ENCODE data around the gene ATAD1. TPM values are rescaled to one million over a fixed set of nuclear protein-coding genes. Genes with fewer than 3 reads are reported as not detected.

The ATAD1 gene
- total RNA-seq, 1 experiment from 2014 or later, result 41.6 TPM

GRCh38 chr10:87765666-87766376 is 52.2 kb downstream of the ATAD1 start:
- no peaks in the 10 kb centered on the region for H3K9me2 ChIP-seq (replicated peaks; ENCODE audit: insufficient read depth, low read length)
- no peaks in the 10 kb centered on the region for H4K20me1 ChIP-seq (ENCODE audit: insufficient read depth, low read depth, low read length)

GRCh38 chr10:87764072-87764934 is 53.7 kb downstream of the ATAD1 start:
- no peak overlapping the region for H3K9ac ChIP-seq (ENCODE audit: low read length)
- H3K4me3 ChIP-seq (ENCODE audit: low read length), result no peak overlapping the region
- H3K9me2 ChIP-seq (replicated peaks; ENCODE audit: insufficient read depth, low read length), result no peaks in the 10 kb centered on the region
- no peaks in the 10 kb centered on the region for H3K4me1 ChIP-seq (ENCODE audit: low read length)
- H2AFZ ChIP-seq (ENCODE audit: low read length), result no peak overlapping the region
- DNase-seq, result no peak
- H3K27me3 ChIP-seq (ENCODE audit: low read length), result no peaks in the 10 kb centered on the region
- H3K27ac ChIP-seq (ENCODE audit: low read length), result no peak overlapping the region
- peaks cover 2% of the 10 kb centered on the region; the same call in 1 of the 2 replicates for H3K36me3 ChIP-seq (ENCODE audit: insufficient read depth, low read length)
- no peak overlapping the region for H3K4me2 ChIP-seq (ENCODE audit: low read depth, low read length, poor library complexity, severe bottlenecking)
- no peaks in the 10 kb centered on the region for H4K20me1 ChIP-seq (ENCODE audit: insufficient read depth, low read depth, low read length)
- H3K9me3 ChIP-seq (ENCODE audit: low read length), result no peaks in the 10 kb centered on the region
- H3K79me2 ChIP-seq (ENCODE audit: low read length), result 0 out of 2 replicates have a peak, but pooled peaks cover 3% of the 10 kb centered on the region

More at GRCh38 chr10:87765666-87766376, 52.2 kb downstream of the ATAD1 start:
- Histone ChIP-seq H3K4me3 (ENCODE audit: low read length) (no peak overlapping the region), H3K27ac (ENCODE audit: low read length) (no peak overlapping the region), H3K4me1 (ENCODE audit: low read length) (no peaks in the 10 kb centered on the region), H2AFZ (ENCODE audit: low read length) (no peak overlapping the region), H3K9ac (ENCODE audit: low read length) (no peak overlapping the region), H3K79me2 (ENCODE audit: low read length) (0 out of 2 replicates have a peak, but pooled peaks cover 3% of the 10 kb centered on the region), H3K4me2 (ENCODE audit: low read depth, low read length, poor library complexity, severe bottlenecking) (no peak overlapping the region), H3K27me3 (ENCODE audit: low read length) (no peaks in the 10 kb centered on the region), H3K9me3 (ENCODE audit: low read length) (no peaks in the 10 kb centered on the region), H3K36me3 (ENCODE audit: insufficient read depth, low read length) (peaks cover 12% of the 10 kb centered on the region; the same call in 1 of the 2 replicates)
- DNase-seq, result no peak

- Histone ChIP-seq H4K20me1 (ENCODE audit: insufficient read depth, low read depth, low read length) (no peaks in the 10 kb centered on the region), H3K27me3 (ENCODE audit: low read length) (no peaks in the 10 kb centered on the region), H3K79me2 (ENCODE audit: low read length) (0 out of 2 replicates have a peak, but pooled peaks cover 2% of the 10 kb centered on the region), H3K9me3 (ENCODE audit: low read length) (no peaks in the 10 kb centered on the region), H2AFZ (ENCODE audit: low read length) (no peak overlapping the region), H3K4me2 (ENCODE audit: low read depth, low read length, poor library complexity, severe bottlenecking) (no peak overlapping the region), H3K4me3 (ENCODE audit: low read length) (no peak overlapping the region), H3K4me1 (ENCODE audit: low read length) (no peaks in the 10 kb centered on the region), H3K36me3 (ENCODE audit: insufficient read depth, low read length) (no peaks in the 10 kb centered on the region), H3K27ac (ENCODE audit: low read length) (no peak overlapping the region), H3K9ac (ENCODE audit: low read length) (no peak overlapping the region), H3K9me2 (replicated peaks; ENCODE audit: insufficient read depth, low read length) (no peaks in the 10 kb centered on the region)
- no peak for DNase-seq
Observed at GRCh38 chr10:87763086-87763861, 54.8 kb downstream of the ATAD1 start.

GRCh38 chr10:87761892-87762291 is 56.1 kb downstream of the ATAD1 start:
- H3K9ac ChIP-seq (ENCODE audit: low read length), result no peak overlapping the region
- H3K4me1 ChIP-seq (ENCODE audit: low read length), result no peaks in the 10 kb centered on the region
- no peak overlapping the region for H3K4me2 ChIP-seq (ENCODE audit: low read depth, low read length, poor library complexity, severe bottlenecking)
- no peaks in the 10 kb centered on the region for H3K9me3 ChIP-seq (ENCODE audit: low read length)
- no peak overlapping the region for H3K4me3 ChIP-seq (ENCODE audit: low read length)
- no peak overlapping the region for H3K27ac ChIP-seq (ENCODE audit: low read length)
- H3K79me2 ChIP-seq (ENCODE audit: low read length), result no peaks in the 10 kb centered on the region
- no peak for DNase-seq
- no peaks in the 10 kb centered on the region for H3K36me3 ChIP-seq (ENCODE audit: insufficient read depth, low read length)
- no peak overlapping the region for H2AFZ ChIP-seq (ENCODE audit: low read length)
- H3K9me2 ChIP-seq (replicated peaks; ENCODE audit: insufficient read depth, low read length), result no peaks in the 10 kb centered on the region
- H4K20me1 ChIP-seq (ENCODE audit: insufficient read depth, low read depth, low read length), result no peaks in the 10 kb centered on the region
- no peaks in the 10 kb centered on the region for H3K27me3 ChIP-seq (ENCODE audit: low read length)

- peaks cover 4% of the 10 kb centered on the region; the same call in 1 of the 2 replicates for H3K36me3 ChIP-seq (ENCODE audit: insufficient read depth, low read length)
Observed at GRCh38 chr10:87761153-87761552, 56.9 kb downstream of the ATAD1 start.

GRCh38 chr10:87760195-87760905 is 57.7 kb downstream of the ATAD1 start:
- Histone ChIP-seq H4K20me1 (ENCODE audit: insufficient read depth, low read depth, low read length) (no peaks in the 10 kb centered on the region), H3K4me1 (ENCODE audit: low read length) (no peaks in the 10 kb centered on the region), H3K79me2 (ENCODE audit: low read length) (no peaks in the 10 kb centered on the region), H3K27me3 (ENCODE audit: low read length) (no peaks in the 10 kb centered on the region), H3K4me3 (ENCODE audit: low read length) (no peak overlapping the region), H3K9me2 (replicated peaks; ENCODE audit: insufficient read depth, low read length) (no peaks in the 10 kb centered on the region), H2AFZ (ENCODE audit: low read length) (no peak overlapping the region), H3K27ac (ENCODE audit: low read length) (no peak overlapping the region), H3K9ac (ENCODE audit: low read length) (no peak overlapping the region), H3K4me2 (ENCODE audit: low read depth, low read length, poor library complexity, severe bottlenecking) (no peak overlapping the region), H3K9me3 (ENCODE audit: low read length) (no peaks in the 10 kb centered on the region), H3K36me3 (ENCODE audit: insufficient read depth, low read length) (peaks cover 8% of the 10 kb centered on the region)
- DNase-seq, result no peak

More at GRCh38 chr10:87761153-87761552, 56.9 kb downstream of the ATAD1 start:
- Histone ChIP-seq H2AFZ (ENCODE audit: low read length) (no peak overlapping the region), H3K9me3 (ENCODE audit: low read length) (no peaks in the 10 kb centered on the region), H3K9ac (ENCODE audit: low read length) (no peak overlapping the region), H4K20me1 (ENCODE audit: insufficient read depth, low read depth, low read length) (no peaks in the 10 kb centered on the region), H3K4me2 (ENCODE audit: low read depth, low read length, poor library complexity, severe bottlenecking) (no peak overlapping the region), H3K4me1 (ENCODE audit: low read length) (no peaks in the 10 kb centered on the region), H3K27ac (ENCODE audit: low read length) (no peak overlapping the region), H3K79me2 (ENCODE audit: low read length) (no peaks in the 10 kb centered on the region), H3K4me3 (ENCODE audit: low read length) (no peak overlapping the region), H3K9me2 (replicated peaks; ENCODE audit: insufficient read depth, low read length) (no peaks in the 10 kb centered on the region), H3K27me3 (ENCODE audit: low read length) (no peaks in the 10 kb centered on the region)
- no peak for DNase-seq

GRCh38 chr10:87759551-87759950 is 58.5 kb downstream of the ATAD1 start:
- Histone ChIP-seq H3K4me2 (ENCODE audit: low read depth, low read length, poor library complexity, severe bottlenecking) (no peak overlapping the region), H3K27me3 (ENCODE audit: low read length) (no peaks in the 10 kb centered on the region), H2AFZ (ENCODE audit: low read length) (no peak overlapping the region), H3K9me3 (ENCODE audit: low read length) (no peaks in the 10 kb centered on the region), H3K27ac (ENCODE audit: low read length) (no peak overlapping the region), H4K20me1 (ENCODE audit: insufficient read depth, low read depth, low read length) (no peaks in the 10 kb centered on the region), H3K4me3 (ENCODE audit: low read length) (no peak overlapping the region), H3K36me3 (ENCODE audit: insufficient read depth, low read length) (peaks cover 14% of the 10 kb centered on the region), H3K79me2 (ENCODE audit: low read length) (no peaks in the 10 kb centered on the region), H3K9ac (ENCODE audit: low read length) (no peak overlapping the region), H3K9me2 (replicated peaks; ENCODE audit: insufficient read depth, low read length) (no peaks in the 10 kb centered on the region), H3K4me1 (ENCODE audit: low read length) (no peaks in the 10 kb centered on the region)
- no peak for DNase-seq
